ENCODE measurements around the gene GNPNAT1. TPM values are rescaled to one million over a fixed set of nuclear protein-coding genes. Genes with fewer than 3 reads are reported as not detected.
"Not testable (repeated sequence)": the region's sequence is repeated elsewhere in the genome, so short reads cannot be mapped to it uniquely, and the experiment has no call there.

GNPNAT1 gene
- total RNA-seq, 1 donor from 2014 or later, result 12.0 TPM

- no peak for TF ChIP-seq CTCF (IDR thresholded peaks at IDR 0.05; ENCODE audit: unreplicated experiment)
- Mint-ChIP-seq H3K27ac (ENCODE audit: unreplicated experiment) (no peak overlapping the region), H3K36me3 (ENCODE audit: low read depth, unreplicated experiment) (peaks cover 10% of the 10 kb centered on the region), H3K4me1 (ENCODE audit: unreplicated experiment) (no peaks in the 10 kb centered on the region), H3K4me3 (ENCODE audit: unreplicated experiment) (no peak overlapping the region), H3K27me3 (ENCODE audit: unreplicated experiment) (no peaks in the 10 kb centered on the region), H3K9me3 (ENCODE audit: unreplicated experiment) (no peaks in the 10 kb centered on the region)
- DNase-seq (ENCODE audit: low spot score), result no peak
Observed at GRCh38 chr14:52769887-52770286, 21.5 kb downstream of the GNPNAT1 start.

GRCh38 chr14:52767058-52767833 is 24.2 kb downstream of the GNPNAT1 start:
- H3K36me3 Mint-ChIP-seq (ENCODE audit: low read depth, unreplicated experiment), result peaks cover 14% of the 10 kb centered on the region
- no peak overlapping the region for H3K27ac Mint-ChIP-seq (ENCODE audit: unreplicated experiment)
- no peak for DNase-seq (ENCODE audit: low spot score)
- TF ChIP-seq CTCF (IDR thresholded peaks at IDR 0.05; ENCODE audit: unreplicated experiment), result no peak
- no peaks in the 10 kb centered on the region for H3K27me3 Mint-ChIP-seq (ENCODE audit: unreplicated experiment)
- H3K4me3 Mint-ChIP-seq (ENCODE audit: unreplicated experiment), result no peak overlapping the region
- no peaks in the 10 kb centered on the region for H3K9me3 Mint-ChIP-seq (ENCODE audit: unreplicated experiment)
- H3K4me1 Mint-ChIP-seq (ENCODE audit: unreplicated experiment), result no peaks in the 10 kb centered on the region

- not testable (repeated sequence) for H3K9me3 Mint-ChIP-seq (ENCODE audit: unreplicated experiment); H3K27me3 Mint-ChIP-seq (ENCODE audit: unreplicated experiment); H3K4me3 Mint-ChIP-seq (ENCODE audit: unreplicated experiment); H3K36me3 Mint-ChIP-seq (ENCODE audit: low read depth, unreplicated experiment); H3K4me1 Mint-ChIP-seq (ENCODE audit: unreplicated experiment); H3K27ac Mint-ChIP-seq (ENCODE audit: unreplicated experiment); DNase-seq (ENCODE audit: low spot score)
Observed at GRCh38 chr14:52762923-52763322, 28.5 kb downstream of the GNPNAT1 start.

GRCh38 chr14:52759145-52759544 is 32.3 kb downstream of the GNPNAT1 start:
- H3K27me3 Mint-ChIP-seq (ENCODE audit: unreplicated experiment), result no peaks in the 10 kb centered on the region
- H3K9me3 Mint-ChIP-seq (ENCODE audit: unreplicated experiment), result no peaks in the 10 kb centered on the region
- peaks cover 4% of the 10 kb centered on the region for H3K36me3 Mint-ChIP-seq (ENCODE audit: low read depth, unreplicated experiment)
- H3K27ac Mint-ChIP-seq (ENCODE audit: unreplicated experiment), result no peak overlapping the region
- no peaks in the 10 kb centered on the region for H3K4me1 Mint-ChIP-seq (ENCODE audit: unreplicated experiment)
- TF ChIP-seq CTCF (IDR thresholded peaks at IDR 0.05; ENCODE audit: unreplicated experiment), result no peak
- DNase-seq (ENCODE audit: low spot score), result no peak
- no peak overlapping the region for H3K4me3 Mint-ChIP-seq (ENCODE audit: unreplicated experiment)

- no peak for DNase-seq (ENCODE audit: low spot score)
- Mint-ChIP-seq H3K4me1 (ENCODE audit: unreplicated experiment) (no peaks in the 10 kb centered on the region), H3K9me3 (ENCODE audit: unreplicated experiment) (no peaks in the 10 kb centered on the region), H3K36me3 (ENCODE audit: low read depth, unreplicated experiment) (no peaks in the 10 kb centered on the region), H3K27me3 (ENCODE audit: unreplicated experiment) (no peaks in the 10 kb centered on the region), H3K4me3 (ENCODE audit: unreplicated experiment) (no peak overlapping the region), H3K27ac (ENCODE audit: unreplicated experiment) (no peak overlapping the region)
- TF ChIP-seq CTCF (IDR thresholded peaks at IDR 0.05; ENCODE audit: unreplicated experiment), result no peak
Observed at GRCh38 chr14:52755607-52756316, 35.6 kb downstream of the GNPNAT1 start.

Data from endothelial cell (in vitro differentiated cells).